Muscle layer of colon (tissue), 2 donors: ENCODE results near the gene SLC9A5.

Experiments used
- H3K27ac ChIP-seq: one replicate; pipeline ENCODE4 v1.7.0; 2013; ENCODE audit warnings: low read depth, mild to moderate bottlenecking, low read length, moderate library complexity
- H3K27me3 ChIP-seq, 2 donors: one replicate each; pipeline ENCODE4 v1.7.0; 2013; ENCODE audit warnings: low read length in 2 of 2, mild to moderate bottlenecking in 2 of 2; ENCODE audit not compliant: insufficient read depth in 2 of 2, control insufficient read depth in 1 of 2
- H3K36me3 ChIP-seq: one replicate; pipeline ENCODE4 v1.7.0; 2013; ENCODE audit warnings: mild to moderate bottlenecking, low read length; ENCODE audit not compliant: insufficient read depth
- H3K4me1 ChIP-seq: one replicate; pipeline ENCODE4 v1.7.0; 2013; ENCODE audit warnings: mild to moderate bottlenecking, low read length; ENCODE audit not compliant: insufficient read depth
- H3K4me3 ChIP-seq, 2 donors: one replicate each; pipeline ENCODE4 v1.7.0; 2013; ENCODE audit warnings: low read length in 2 of 2, low read depth in 1 of 2, mild to moderate bottlenecking in 1 of 2, moderate library complexity in 1 of 2
- H3K9ac ChIP-seq: one replicate; pipeline ENCODE4 v1.7.0; 2013; ENCODE audit warnings: low read length
- H3K9me3 ChIP-seq: one replicate; pipeline ENCODE4 v1.7.0; 2013; ENCODE audit warnings: mild to moderate bottlenecking, low read length
- donor health status: abdominal sarcoma.
- donor health status: Adenocarcinoma of cecum.

The SLC9A5 gene

GRCh38 chr16:67298277-67298676, 49.5 kb downstream of the SLC9A5 start:
- H3K27ac ChIP-seq = no peak overlapping the region
- no peaks in the 10 kb centered on the region for H3K9me3 ChIP-seq
- no peak overlapping the region for H3K4me3 ChIP-seq
- no peak overlapping the region for H3K9ac ChIP-seq
- H3K4me1 ChIP-seq = no peaks in the 10 kb centered on the region
- H3K36me3 ChIP-seq = no peaks in the 10 kb centered on the region
- no peaks in the 10 kb centered on the region for H3K27me3 ChIP-seq

GRCh38 chr16:67299269-67299668, 50.5 kb downstream of the SLC9A5 start:
- Histone ChIP-seq H3K27ac (no peak overlapping the region), H3K4me3 (no peak overlapping the region), H3K9ac (no peak overlapping the region), H3K4me1 (no peaks in the 10 kb centered on the region), H3K27me3 (no peaks in the 10 kb centered on the region), H3K9me3 (no peaks in the 10 kb centered on the region), H3K36me3 (no peaks in the 10 kb centered on the region)

- Histone ChIP-seq H3K9me3 (no peaks in the 10 kb centered on the region), H3K4me1 (no peaks in the 10 kb centered on the region), H3K27ac (no peak overlapping the region), H3K36me3 (no peaks in the 10 kb centered on the region), H3K4me3 (no peak overlapping the region), H3K27me3 (no peaks in the 10 kb centered on the region), H3K9ac (no peak overlapping the region)
Observed at GRCh38 chr16:67301080-67301782, 52.5 kb downstream of the SLC9A5 start.

- no peak overlapping the region for H3K9ac ChIP-seq
- no peaks in the 10 kb centered on the region for H3K36me3 ChIP-seq
- H3K4me1 ChIP-seq = no peaks in the 10 kb centered on the region
- H3K27ac ChIP-seq = no peak overlapping the region
- H3K9me3 ChIP-seq = no peaks in the 10 kb centered on the region
- no peaks in the 10 kb centered on the region for H3K27me3 ChIP-seq
- no peak overlapping the region for H3K4me3 ChIP-seq
Observed at GRCh38 chr16:67302076-67302475, 53.3 kb downstream of the SLC9A5 start.

GRCh38 chr16:67302970-67303369, 54.2 kb downstream of the SLC9A5 start:
- Histone ChIP-seq H3K4me1 (no peaks in the 10 kb centered on the region), H3K9ac (no peak overlapping the region), H3K27ac (no peak overlapping the region), H3K9me3 (no peaks in the 10 kb centered on the region), H3K27me3 (no peaks in the 10 kb centered on the region), H3K36me3 (no peaks in the 10 kb centered on the region), H3K4me3 (no peak overlapping the region)

GRCh38 chr16:67304020-67304419, 55.2 kb downstream of the SLC9A5 start:
- no peak overlapping the region for H3K9ac ChIP-seq
- no peaks in the 10 kb centered on the region for H3K27me3 ChIP-seq
- no peak overlapping the region for H3K27ac ChIP-seq
- no peaks in the 10 kb centered on the region for H3K36me3 ChIP-seq
- H3K9me3 ChIP-seq = no peaks in the 10 kb centered on the region
- H3K4me3 ChIP-seq = no peak overlapping the region
- no peaks in the 10 kb centered on the region for H3K4me1 ChIP-seq

- H3K27me3 ChIP-seq = no peaks in the 10 kb centered on the region
- H3K4me3 ChIP-seq = no peak overlapping the region
- no peaks in the 10 kb centered on the region for H3K9me3 ChIP-seq
- no peak overlapping the region for H3K27ac ChIP-seq
- H3K4me1 ChIP-seq = no peaks in the 10 kb centered on the region
- H3K36me3 ChIP-seq = no peaks in the 10 kb centered on the region
- no peak overlapping the region for H3K9ac ChIP-seq
Observed at GRCh38 chr16:67305216-67306071, 56.7 kb downstream of the SLC9A5 start.

- Histone ChIP-seq H3K4me1 (no peaks in the 10 kb centered on the region), H3K9ac (no peak overlapping the region), H3K36me3 (no peaks in the 10 kb centered on the region), H3K4me3 (no peak overlapping the region), H3K27me3 (no peaks in the 10 kb centered on the region), H3K27ac (no peak overlapping the region), H3K9me3 (no peaks in the 10 kb centered on the region)
Observed at GRCh38 chr16:67310561-67310960, 61.8 kb downstream of the SLC9A5 start.

- Histone ChIP-seq H3K9ac (no peak overlapping the region), H3K4me1 (no peaks in the 10 kb centered on the region), H3K36me3 (no peaks in the 10 kb centered on the region), H3K27ac (no peak overlapping the region), H3K27me3 (no peaks in the 10 kb centered on the region), H3K4me3 (no peak overlapping the region), H3K9me3 (no peaks in the 10 kb centered on the region)
Observed at GRCh38 chr16:67311607-67312488, 63.1 kb downstream of the SLC9A5 start.

- no peaks in the 10 kb centered on the region for H3K27me3 ChIP-seq
- no peak overlapping the region for H3K4me3 ChIP-seq
- H3K4me1 ChIP-seq = no peaks in the 10 kb centered on the region
- no peaks in the 10 kb centered on the region for H3K36me3 ChIP-seq
- no peak overlapping the region for H3K27ac ChIP-seq
- no peak overlapping the region for H3K9ac ChIP-seq
- no peaks in the 10 kb centered on the region for H3K9me3 ChIP-seq
Observed at GRCh38 chr16:67312719-67313118, 63.9 kb downstream of the SLC9A5 start.

GRCh38 chr16:67317853-67318252, 69.1 kb downstream of the SLC9A5 start:
- no peaks in the 10 kb centered on the region for H3K4me1 ChIP-seq
- H3K9me3 ChIP-seq = no peaks in the 10 kb centered on the region
- H3K4me3 ChIP-seq = no peak overlapping the region
- H3K27me3 ChIP-seq = peaks cover 0 to 9% of the 10 kb centered on the region in 2 donors
- H3K36me3 ChIP-seq = no peaks in the 10 kb centered on the region
- H3K9ac ChIP-seq = no peak overlapping the region
- H3K27ac ChIP-seq = no peak overlapping the region
